HepG2 (cell line): ENCODE data around the gene TTC16. TPM values are rescaled to one million over a fixed set of nuclear protein-coding genes. Genes with fewer than 3 reads are reported as not detected.

Experiments used
- ATAC-seq: fragments of 200-7000 bp; cut with Tn5 transposase; 3 replicates; pipeline ENCODE4 v1.9.1; 2020; ENCODE audit warnings: mild to moderate bottlenecking, moderate library complexity
- BruUV-seq: library from RNA; stranded (reverse); fragments of 400-500 nt; replicated peaks from 2 replicates; lab custom pipeline; 2021; lab: Mats Ljungman, UMichigan
- CTCF ChIA-PET: fragments of 300-600 bp; formaldehyde crosslinking; extraction: SDS; loops from one replicate; lab custom pipeline; 2021; ENCODE audit warnings: low total read pairs, inconsistent platforms, low intra/inter-chr PET ratio; lab: Yijun Ruan, JAX
- POLR2A ChIA-PET: fragments of 350-600 bp; sonication (Branson Sonifier 250); formaldehyde crosslinking; loops from one replicate; lab custom pipeline; 2020; ENCODE audit warnings: antibody characterized with exemption, inconsistent platforms; lab: Yijun Ruan, JAX
- DNase-seq: peaks from one replicate; pipeline ENCODE4 v3.0.0-alpha.2; 2015; ENCODE audit warnings: low spot score
- FAIRE-seq: peaks from 3 replicates; lab custom pipeline; 2011; peaks lifted over from hg19 to GRCh38; lab: Jason Lieb, UNC
- H2AFZ ChIP-seq: one replicate; pipeline ENCODE4 v1.6.1; 2011; ENCODE audit warnings: low read length, inconsistent platforms
- H3K27ac ChIP-seq: fragments of 300-600 bp; 3 replicates; pipeline ENCODE4 v1.8.0; 2011; ENCODE audit warnings: mixed run types, mild to moderate bottlenecking, mixed read lengths, low read length, inconsistent platforms; ENCODE audit not compliant: insufficient read depth; ENCODE audit errors: extremely low read length
- H3K27me3 ChIP-seq, 2 experiments: fragments of 200-600 bp in 1 of 2; 2 replicates in 1 of 2; 3 replicates in 1 of 2; pipeline versions ENCODE4 v1.6.0 to v1.8.0; 2011; ENCODE audit warnings: low read length in 2 of 2, mild to moderate bottlenecking in 2 of 2, moderate library complexity in 2 of 2, inconsistent platforms in 1 of 2; ENCODE audit not compliant: insufficient read depth in 2 of 2, control insufficient read depth in 1 of 2
- H3K36me3 ChIP-seq, 2 experiments: fragments of 200-600 bp in 1 of 2; replicated peaks in 1 of 2; 2 replicates in 1 of 2; 3 replicates in 1 of 2; pipeline versions ENCODE4 v1.5.1 to v1.8.0; 2011; ENCODE audit warnings: low read length in 2 of 2, inconsistent platforms in 1 of 2; ENCODE audit not compliant: insufficient read depth in 2 of 2, control insufficient read depth in 1 of 2
- H3K4me1 ChIP-seq: 2 replicates; pipeline ENCODE4 v1.5.1; 2012; ENCODE audit warnings: low read length, inconsistent platforms; ENCODE audit not compliant: insufficient read depth
- H3K4me2 ChIP-seq: 2 replicates; pipeline ENCODE4 v1.6.0; 2011; ENCODE audit warnings: low read depth, low read length, inconsistent platforms
- H3K4me3 ChIP-seq, 3 experiments: fragments of 200-600 bp in 1 of 3; sonication (generic), shearing (Covaris generic) in 1 of 3; replicated peaks in 1 of 3; 2 replicates each; pipeline ENCODE4 v1.5.1; 2011 to 2016; ENCODE audit warnings: low read length in 3 of 3, inconsistent platforms in 2 of 3, low read depth in 2 of 3, mild to moderate bottlenecking in 2 of 3, control low read depth in 1 of 3, mixed read lengths in 1 of 3; ENCODE audit not compliant: insufficient read depth in 1 of 3
- H3K79me2 ChIP-seq: one replicate; pipeline ENCODE4 v1.6.1; 2011; ENCODE audit warnings: low read length, inconsistent platforms; ENCODE audit not compliant: insufficient read depth
- H3K9ac ChIP-seq: 2 replicates; pipeline ENCODE4 v1.6.0; 2011; ENCODE audit warnings: mild to moderate bottlenecking, low read depth, low read length, inconsistent platforms; ENCODE audit not compliant: insufficient read depth
- H3K9me3 ChIP-seq: 2 replicates; pipeline ENCODE4 v1.5.1; 2012; ENCODE audit warnings: mild to moderate bottlenecking, low read length
- H4K20me1 ChIP-seq: 2 replicates; pipeline ENCODE4 v1.6.0; 2011; ENCODE audit warnings: inconsistent platforms, mild to moderate bottlenecking, low read length, moderate library complexity; ENCODE audit not compliant: insufficient read depth
- DNMT1 ChIP-seq: sonication (generic); formaldehyde crosslinking; IDR thresholded peaks from 2 replicates; pipeline ENCODE4 v1.5.1; 2020; ENCODE audit warnings: mild to moderate bottlenecking, missing genetic modification reagents
- GLI4 ChIP-seq: sonication (generic); formaldehyde crosslinking; IDR thresholded peaks from 2 replicates; pipeline ENCODE4 v1.5.1; 2020; ENCODE audit warnings: missing genetic modification reagents, mild to moderate bottlenecking, moderate library complexity, borderline replicate concordance
- HNRNPLL ChIP-seq: fragments of 200-400 bp; formaldehyde crosslinking; IDR thresholded peaks from 2 replicates; pipeline ENCODE4 v1.6.1; 2017; ENCODE audit warnings: mild to moderate bottlenecking, low read depth, low read length; ENCODE audit not compliant: poor library complexity, severe bottlenecking
- IKZF4 ChIP-seq: sonication (generic); formaldehyde crosslinking; IDR thresholded peaks from 2 replicates; pipeline ENCODE4 v1.5.1; 2020; ENCODE audit warnings: borderline replicate concordance, mild to moderate bottlenecking, low read depth, missing genetic modification reagents; ENCODE audit errors: not compliant biosample characterization
- MED8 ChIP-seq: sonication (generic); formaldehyde crosslinking; IDR thresholded peaks from 2 replicates; pipeline ENCODE4 v1.8.1; 2023; ENCODE audit warnings: mild to moderate bottlenecking, missing genetic modification reagents; ENCODE audit not compliant: insufficient replicate concordance
- ZC3H13 ChIP-seq: sonication (generic); formaldehyde crosslinking; IDR thresholded peaks from 2 replicates; pipeline ENCODE4 v1.8.1; 2023; ENCODE audit warnings: mild to moderate bottlenecking, missing genetic modification reagents, moderate library complexity
- ZNF333 ChIP-seq: sonication (generic); formaldehyde crosslinking; IDR thresholded peaks from 2 replicates; pipeline ENCODE4 v1.4.0; 2020; ENCODE audit warnings: mild to moderate bottlenecking, missing genetic modification reagents, borderline replicate concordance
- ZNF431 ChIP-seq: sonication (generic); formaldehyde crosslinking; IDR thresholded peaks from 2 replicates; pipeline ENCODE4 v1.9.0; 2022; ENCODE audit warnings: missing genetic modification reagents, low read depth, mild to moderate bottlenecking, borderline replicate concordance
- ZNF75D ChIP-seq: sonication (generic); formaldehyde crosslinking; IDR thresholded peaks from 2 replicates; pipeline ENCODE4 v1.8.1; 2023; ENCODE audit warnings: missing genetic modification reagents, mild to moderate bottlenecking, borderline replicate concordance
- ZNF784 ChIP-seq: sonication (generic); formaldehyde crosslinking; IDR thresholded peaks from 2 replicates; pipeline ENCODE4 v1.5.1; 2020; ENCODE audit warnings: missing genetic modification reagents, mild to moderate bottlenecking, borderline replicate concordance
- WGBS: methylation state at CpG from one replicate; pipeline ENCODE4 v1.1.6; 2017; ENCODE audit warnings: low lambda C conversion rate; 5-methylcytosine and 5-hydroxymethylcytosine counted together
- in situ Hi-C: cut with HindIII; loops from 2 replicates; pipeline ENCODE4 v1.10.0; 2017; ENCODE audit warnings: low pct_unique_long_range_greater_than_20kb; ENCODE audit not compliant: extremely low pct_ligation_motif_present
- intact Hi-C: fragments of 100-400 bp; cut with micrococcal nuclease; formaldehyde crosslinking; loops from one replicate; pipeline ENCODE4 v1.10.0; 2022; ENCODE audit not compliant: unreplicated experiment
- polyA plus RNA-seq, 8 experiments: library from polyadenylated mRNA; depleted of rRNA in 3 of 8; stranded (reverse) in 7 of 8; unstranded in 1 of 8; fragments of >200 nt; fragmentation: Illumina TruSeq in 4 of 8; extraction: Trizol in 4 of 8; gene quantifications; 2 replicates each; pipeline versions ENCODE4 v1.2.1 to v1.2.3, GENCODE V29; 2011 to 2016; ENCODE audit warnings: low read depth in 4 of 8, missing spikeins in 1 of 8, mixed read lengths in 1 of 8; ENCODE audit not compliant: insufficient read depth in 1 of 8
- total RNA-seq, 5 experiments: library from RNA; depleted of rRNA; stranded (reverse); fragments of >200 nt; fragmentation: Illumina TruSeq; extraction: Trizol; gene quantifications; 2 replicates each; pipeline ENCODE4 v1.2.3, GENCODE V29; 2016; ENCODE audit warnings: low read depth in 1 of 5
- TF ChIP-seq, protein P1 (sequence below): IDR thresholded peaks from 2 replicates; pipeline ENCODE4 v1.6.1; 2016; ENCODE audit warnings: missing compliant biosample characterization, missing genetic modification reagents, borderline replicate concordance
- TF ChIP-seq, protein P2 (sequence below): sonication (generic); formaldehyde crosslinking; IDR thresholded peaks from 2 replicates; pipeline ENCODE4 v1.5.1; 2020; ENCODE audit warnings: mild to moderate bottlenecking, missing genetic modification reagents
- TF ChIP-seq, protein P3 (sequence below): sonication (generic); formaldehyde crosslinking; IDR thresholded peaks from 2 replicates; pipeline ENCODE4 v1.5.1; 2020; ENCODE audit warnings: missing genetic modification reagents, mild to moderate bottlenecking, borderline replicate concordance
- TF ChIP-seq, protein P4 (sequence below): sonication (generic); formaldehyde crosslinking; IDR thresholded peaks from 2 replicates; pipeline ENCODE4 v1.4.0; 2020; ENCODE audit warnings: missing genetic modification reagents, low read depth, mild to moderate bottlenecking, borderline replicate concordance

Gene TTC16
- total and polyA plus RNA-seq, 2 of the 13 experiments (the other 11 are each of a cell fraction or from before 2014, with no cell fraction given) = not detected

DNA sequence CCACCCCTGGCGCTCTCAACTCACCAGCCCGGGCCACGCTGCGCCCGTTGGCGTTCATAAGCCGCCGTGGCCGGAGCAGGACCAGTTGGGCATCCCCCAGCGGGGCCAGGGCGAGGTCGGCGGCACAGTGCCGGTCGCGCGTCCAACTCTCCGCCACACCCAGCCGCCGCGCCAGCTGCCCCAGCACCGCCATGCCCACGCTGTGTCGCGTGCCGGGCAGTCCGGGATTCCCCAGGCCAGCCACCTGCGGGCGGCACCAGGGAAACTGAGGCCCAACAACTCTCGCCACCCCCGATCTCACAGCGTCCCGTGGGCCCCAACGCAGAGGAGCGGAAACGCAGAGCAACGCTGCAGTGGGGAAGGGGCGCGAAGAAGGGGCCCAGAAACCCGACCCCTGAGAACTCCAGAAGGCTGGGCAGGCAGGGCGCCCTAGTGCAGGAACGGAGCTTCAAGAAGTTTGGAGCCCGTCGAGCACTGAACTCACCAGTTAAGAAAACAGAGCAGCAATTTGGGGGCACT lies 869 bp upstream of the TTC16 start:
- no peak overlapping the region for H3K27ac ChIP-seq
- 1% methylated on average over 15 of the region's 44 CpGs for WGBS
- FAIRE-seq = no peak
- H3K79me2 ChIP-seq = no peaks in the 10 kb centered on the region
- POLR2A ChIA-PET = interaction anchor here (0.8 to 2.4 kb wide), 6 partner anchors 9 to 107 kb away, joined by 3 to 11 read pairs (median 5); partner anchors contain the start of gene TOR2A
- no TSS peak for BruUV-seq
- intact Hi-C loops = no loop called here
- no peaks in the 10 kb centered on the region for H3K36me3 ChIP-seq
- H3K9ac ChIP-seq = peak overlapping the region; percentile 55
- H3K27me3 ChIP-seq = peaks cover 0 to 6% of the 10 kb centered on the region in 2 experiments; a peak in 2 of 5 replicates
- no peak for DNase-seq
- H3K9me3 ChIP-seq = no peaks in the 10 kb centered on the region
- H3K4me3 ChIP-seq = peak overlapping the region; percentile 77 to 90 (median 82)
- H3K4me1 ChIP-seq = peaks cover 40% of the 10 kb centered on the region
- peak; percentile 25 for ATAC-seq
- H3K4me2 ChIP-seq = peak overlapping the region; percentile 97
- H4K20me1 ChIP-seq = no peaks in the 10 kb centered on the region; the same call in 1 of the 2 replicates
- no peak overlapping the region for H2AFZ ChIP-seq
- CTCF ChIA-PET = no interaction called here
- in situ Hi-C loops = no loop called here
- no peak for TF ChIP-seq HNRNPLL
- 0 out of 2 replicates have a peak, but pooled peaks have one; percentile 68 for TF ChIP-seq DNMT1
- TF ChIP-seq GLI4 = peak; percentile 66; the same call in 1 of the 2 replicates
- 0 out of 2 replicates have a peak, but pooled peaks have one; percentile 43 for TF ChIP-seq ZNF784 (CRISPR knock-in tag)
- TF ChIP-seq, protein P1, sequence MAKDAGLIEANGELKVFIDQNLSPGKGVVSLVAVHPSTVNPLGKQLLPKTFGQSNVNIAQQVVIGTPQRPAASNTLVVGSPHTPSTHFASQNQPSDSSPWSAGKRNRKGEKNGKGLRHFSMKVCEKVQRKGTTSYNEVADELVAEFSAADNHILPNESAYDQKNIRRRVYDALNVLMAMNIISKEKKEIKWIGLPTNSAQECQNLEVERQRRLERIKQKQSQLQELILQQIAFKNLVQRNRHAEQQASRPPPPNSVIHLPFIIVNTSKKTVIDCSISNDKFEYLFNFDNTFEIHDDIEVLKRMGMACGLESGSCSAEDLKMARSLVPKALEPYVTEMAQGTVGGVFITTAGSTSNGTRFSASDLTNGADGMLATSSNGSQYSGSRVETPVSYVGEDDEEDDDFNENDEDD (CRISPR knock-in tag) = no peak
- TF ChIP-seq, protein P2, sequence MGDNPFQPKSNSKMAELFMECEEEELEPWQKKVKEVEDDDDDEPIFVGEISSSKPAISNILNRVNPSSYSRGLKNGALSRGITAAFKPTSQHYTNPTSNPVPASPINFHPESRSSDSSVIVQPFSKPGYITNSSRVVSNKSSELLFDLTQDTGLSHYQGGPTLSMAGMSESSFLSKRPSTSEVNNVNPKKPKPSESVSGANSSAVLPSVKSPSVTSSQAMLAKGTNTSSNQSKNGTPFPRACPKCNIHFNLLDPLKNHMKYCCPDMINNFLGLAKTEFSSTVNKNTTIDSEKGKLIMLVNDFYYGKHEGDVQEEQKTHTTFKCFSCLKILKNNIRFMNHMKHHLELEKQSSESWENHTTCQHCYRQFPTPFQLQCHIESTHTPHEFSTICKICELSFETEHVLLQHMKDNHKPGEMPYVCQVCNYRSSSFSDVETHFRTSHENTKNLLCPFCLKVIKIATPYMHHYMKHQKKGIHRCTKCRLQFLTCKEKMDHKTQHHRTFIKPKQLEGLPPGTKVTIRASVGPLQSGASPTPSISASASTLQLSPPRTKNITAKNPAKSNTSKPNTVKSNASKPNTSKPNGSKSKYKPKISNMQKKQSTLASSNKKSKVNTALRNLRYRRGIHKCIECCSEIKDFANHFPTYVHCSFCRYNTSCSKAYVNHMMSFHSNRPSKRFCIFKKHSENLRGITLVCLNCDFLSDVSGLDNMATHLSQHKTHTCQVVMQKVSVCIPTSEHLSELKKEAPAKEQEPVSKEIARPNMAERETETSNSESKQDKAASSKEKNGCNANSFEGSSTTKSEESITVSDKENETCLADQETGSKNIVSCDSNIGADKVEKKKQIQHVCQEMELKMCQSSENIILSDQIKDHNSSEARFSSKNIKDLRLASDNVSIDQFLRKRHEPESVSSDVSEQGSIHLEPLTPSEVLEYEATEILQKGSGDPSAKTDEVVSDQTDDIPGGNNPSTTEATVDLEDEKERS (CRISPR knock-in tag) = 0 out of 2 replicates have a peak, but pooled peaks have one; percentile 1
- no peak for TF ChIP-seq ZC3H13 (CRISPR knock-in tag)
- 0 out of 2 replicates have a peak, but pooled peaks have one; percentile 64 for TF ChIP-seq ZNF75D
- TF ChIP-seq ZNF431 (CRISPR knock-in tag) = no peak
- peak; percentile 51; the same call in 1 of the 2 replicates for TF ChIP-seq ZNF333 (CRISPR knock-in tag)
- TF ChIP-seq, protein P3, sequence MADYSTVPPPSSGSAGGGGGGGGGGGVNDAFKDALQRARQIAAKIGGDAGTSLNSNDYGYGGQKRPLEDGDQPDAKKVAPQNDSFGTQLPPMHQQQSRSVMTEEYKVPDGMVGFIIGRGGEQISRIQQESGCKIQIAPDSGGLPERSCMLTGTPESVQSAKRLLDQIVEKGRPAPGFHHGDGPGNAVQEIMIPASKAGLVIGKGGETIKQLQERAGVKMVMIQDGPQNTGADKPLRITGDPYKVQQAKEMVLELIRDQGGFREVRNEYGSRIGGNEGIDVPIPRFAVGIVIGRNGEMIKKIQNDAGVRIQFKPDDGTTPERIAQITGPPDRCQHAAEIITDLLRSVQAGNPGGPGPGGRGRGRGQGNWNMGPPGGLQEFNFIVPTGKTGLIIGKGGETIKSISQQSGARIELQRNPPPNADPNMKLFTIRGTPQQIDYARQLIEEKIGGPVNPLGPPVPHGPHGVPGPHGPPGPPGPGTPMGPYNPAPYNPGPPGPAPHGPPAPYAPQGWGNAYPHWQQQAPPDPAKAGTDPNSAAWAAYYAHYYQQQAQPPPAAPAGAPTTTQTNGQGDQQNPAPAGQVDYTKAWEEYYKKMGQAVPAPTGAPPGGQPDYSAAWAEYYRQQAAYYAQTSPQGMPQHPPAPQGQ (CRISPR knock-in tag) = peak; percentile 42; the same call in 1 of the 2 replicates
- TF ChIP-seq, protein P4, sequence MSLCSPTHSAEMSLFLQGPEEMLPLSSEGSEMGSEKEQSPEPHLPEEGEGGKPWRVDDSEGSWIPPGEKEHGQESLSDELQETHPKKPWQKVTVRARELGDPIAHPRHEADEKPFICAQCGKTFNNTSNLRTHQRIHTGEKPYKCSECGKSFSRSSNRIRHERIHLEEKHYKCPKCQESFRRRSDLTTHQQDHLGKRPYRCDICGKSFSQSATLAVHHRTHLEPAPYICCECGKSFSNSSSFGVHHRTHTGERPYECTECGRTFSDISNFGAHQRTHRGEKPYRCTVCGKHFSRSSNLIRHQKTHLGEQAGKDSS = no peak
- peak; percentile 35 for TF ChIP-seq MED8
- peak; percentile 62 for TF ChIP-seq IKZF4
